Brain microvascular endothelial cell (primary cell): ENCODE measurements around the gene CDKN2C.
A peak's percentile ranks its signal among the peaks of the same experiment; 100 is the strongest.
"Not testable (repeated sequence)": the region's sequence is repeated elsewhere in the genome, so short reads cannot be mapped to it uniquely, and the experiment has no call there.

Experiments
- DNase-seq: peaks from one replicate; pipeline ENCODE4 v3.0.0-alpha.2; 2020
- H3K27ac ChIP-seq: fragments of 250-450 bp; sonication (Bioruptor Pico); 2 replicates; pipeline ENCODE4 v1.5.1; 2020; ENCODE audit warnings: mild to moderate bottlenecking, moderate library complexity
- H3K27me3 ChIP-seq: fragments of 250-450 bp; sonication (Bioruptor Pico); replicated peaks from 2 replicates; pipeline ENCODE4 v1.5.1; 2020; ENCODE audit warnings: mild to moderate bottlenecking
- H3K36me3 ChIP-seq: fragments of 250-450 bp; sonication (Bioruptor Pico); replicated peaks from 2 replicates; pipeline ENCODE4 v1.5.1; 2020; ENCODE audit warnings: mild to moderate bottlenecking
- H3K4me3 ChIP-seq: 2 replicates; pipeline ENCODE4 v1.5.1; 2011; ENCODE audit warnings: low read depth, mild to moderate bottlenecking, control low read depth, low read length, moderate library complexity
- in situ Hi-C: cut with HindIII; loops from 2 replicates; pipeline ENCODE4 v1.10.0; 2017; ENCODE audit warnings: low sequenced_read_pairs, low pct_ligation_motif_present
- TF ChIP-seq, protein P1 (sequence below): IDR thresholded peaks from 2 replicates; pipeline ENCODE4 v1.5.1; 2011; ENCODE audit warnings: low read depth, mild to moderate bottlenecking, moderate library complexity, low read length, control low read depth, inconsistent platforms; ENCODE audit errors: missing control alignments

Gene CDKN2C

DNA sequence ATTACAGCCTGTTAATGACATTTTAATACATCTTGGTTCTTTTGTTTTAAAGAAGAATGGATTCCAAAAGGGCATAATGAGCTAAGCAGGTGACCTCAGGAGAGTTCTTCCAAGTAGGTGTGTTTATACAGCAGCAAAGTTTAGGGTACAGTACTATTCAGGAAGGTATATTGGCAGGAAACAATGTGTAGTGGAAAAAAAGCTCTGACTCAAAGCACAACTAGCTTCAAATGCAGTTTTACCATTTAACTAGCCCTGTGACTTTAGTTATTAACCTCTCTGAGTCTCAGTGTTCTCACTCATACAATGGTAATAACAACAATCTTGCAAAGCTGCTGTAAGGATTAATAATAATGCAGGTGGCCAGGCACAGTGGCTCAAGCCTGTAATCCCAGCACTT lies 39.9 kb upstream of the CDKN2C start:
- no peaks in the 10 kb centered on the region for H3K36me3 ChIP-seq
- TF ChIP-seq, protein P1, sequence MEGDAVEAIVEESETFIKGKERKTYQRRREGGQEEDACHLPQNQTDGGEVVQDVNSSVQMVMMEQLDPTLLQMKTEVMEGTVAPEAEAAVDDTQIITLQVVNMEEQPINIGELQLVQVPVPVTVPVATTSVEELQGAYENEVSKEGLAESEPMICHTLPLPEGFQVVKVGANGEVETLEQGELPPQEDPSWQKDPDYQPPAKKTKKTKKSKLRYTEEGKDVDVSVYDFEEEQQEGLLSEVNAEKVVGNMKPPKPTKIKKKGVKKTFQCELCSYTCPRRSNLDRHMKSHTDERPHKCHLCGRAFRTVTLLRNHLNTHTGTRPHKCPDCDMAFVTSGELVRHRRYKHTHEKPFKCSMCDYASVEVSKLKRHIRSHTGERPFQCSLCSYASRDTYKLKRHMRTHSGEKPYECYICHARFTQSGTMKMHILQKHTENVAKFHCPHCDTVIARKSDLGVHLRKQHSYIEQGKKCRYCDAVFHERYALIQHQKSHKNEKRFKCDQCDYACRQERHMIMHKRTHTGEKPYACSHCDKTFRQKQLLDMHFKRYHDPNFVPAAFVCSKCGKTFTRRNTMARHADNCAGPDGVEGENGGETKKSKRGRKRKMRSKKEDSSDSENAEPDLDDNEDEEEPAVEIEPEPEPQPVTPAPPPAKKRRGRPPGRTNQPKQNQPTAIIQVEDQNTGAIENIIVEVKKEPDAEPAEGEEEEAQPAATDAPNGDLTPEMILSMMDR, result no peak
- in situ Hi-C loops, result no loop called here
- no peaks in the 10 kb centered on the region for H3K27me3 ChIP-seq
- no peak for DNase-seq
- H3K27ac ChIP-seq, result no peak overlapping the region
- H3K4me3 ChIP-seq, result no peak overlapping the region

DNA sequence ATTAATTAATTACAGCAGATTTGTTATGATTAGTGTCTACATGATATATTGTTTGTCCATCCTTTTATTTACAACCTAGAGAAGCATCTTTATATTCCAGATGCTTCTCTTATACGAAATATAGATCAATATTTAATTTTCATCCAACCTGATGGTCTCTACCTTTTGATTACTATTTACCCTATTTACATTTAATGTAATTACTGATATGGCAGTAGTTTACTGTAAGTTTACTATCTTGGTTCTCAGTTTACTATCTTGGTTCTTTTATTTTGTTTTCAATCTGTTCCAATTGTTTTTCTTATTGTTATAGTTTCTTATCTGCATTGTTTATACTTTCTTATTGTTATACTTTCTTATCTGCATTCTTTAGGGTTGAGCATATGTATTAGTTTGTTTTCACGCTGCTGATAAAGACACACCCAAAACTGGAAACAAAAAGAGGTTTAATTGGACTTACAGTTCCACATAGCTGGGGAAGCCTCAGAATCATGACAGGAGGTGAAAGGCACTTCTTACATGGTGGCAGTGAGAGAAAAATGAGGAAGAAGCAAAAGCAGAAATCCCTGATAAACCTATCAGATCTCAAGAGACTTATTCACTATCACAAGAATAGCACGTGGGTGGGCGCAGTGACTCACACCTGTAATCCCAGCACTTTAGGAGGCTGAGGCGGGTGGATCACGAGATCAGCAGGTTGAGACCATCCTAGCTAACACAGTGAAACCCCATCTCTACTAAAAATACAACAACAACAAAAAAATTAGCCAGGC lies 38.9 kb upstream of the CDKN2C start:
- DNase-seq, result peak; percentile 31
- Histone ChIP-seq H3K4me3 (no peak overlapping the region), H3K27me3 (no peaks in the 10 kb centered on the region), H3K27ac (no peak overlapping the region), H3K36me3 (no peaks in the 10 kb centered on the region)
- TF ChIP-seq, protein P1, result no peak
- in situ Hi-C loops, result no loop called here

DNA sequence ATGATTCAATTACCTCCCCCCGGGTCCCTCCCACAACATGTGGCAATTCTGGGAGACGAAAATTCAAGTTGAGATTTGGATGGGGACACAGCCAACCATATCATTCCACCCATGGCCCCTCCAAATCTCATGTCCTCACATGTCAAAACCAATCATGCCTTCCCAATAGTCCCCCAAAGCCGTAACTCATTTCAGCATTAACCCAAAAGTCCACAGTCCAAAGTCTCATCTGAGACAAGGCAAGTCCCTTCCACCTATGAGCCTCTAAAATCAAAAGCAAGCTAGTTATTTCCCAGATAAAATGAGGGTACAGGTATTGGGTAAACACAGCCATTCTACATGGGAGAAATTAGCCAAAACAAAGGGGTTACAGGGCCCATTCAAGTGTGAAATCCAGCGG lies 38.0 kb upstream of the CDKN2C start:
- in situ Hi-C loops, H3K36me3 ChIP-seq, H3K27me3 ChIP-seq, DNase-seq, H3K27ac ChIP-seq, H3K4me3 ChIP-seq: not testable (repeated sequence)

DNA sequence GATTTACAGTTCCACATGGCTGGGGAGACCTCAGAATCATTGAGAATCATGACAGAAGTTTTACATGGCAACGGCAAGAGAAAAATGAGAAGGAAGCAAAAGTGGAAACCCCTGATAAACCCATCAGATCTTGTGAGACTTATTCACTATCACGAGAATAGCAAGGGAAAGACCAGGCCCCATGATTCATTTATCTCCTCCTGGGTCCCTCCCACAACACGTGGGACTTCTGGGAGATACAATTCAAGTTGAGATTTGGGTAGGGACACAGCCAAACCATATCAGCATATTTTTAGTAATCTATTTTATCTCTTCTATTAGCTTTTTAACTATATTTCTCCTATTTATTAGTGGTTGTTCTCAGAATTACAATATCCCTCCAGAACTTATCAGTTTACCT lies 36.3 kb upstream of the CDKN2C start:
- in situ Hi-C loops, H3K36me3 ChIP-seq, DNase-seq, H3K27me3 ChIP-seq, H3K4me3 ChIP-seq, H3K27ac ChIP-seq: not testable (repeated sequence)

DNA sequence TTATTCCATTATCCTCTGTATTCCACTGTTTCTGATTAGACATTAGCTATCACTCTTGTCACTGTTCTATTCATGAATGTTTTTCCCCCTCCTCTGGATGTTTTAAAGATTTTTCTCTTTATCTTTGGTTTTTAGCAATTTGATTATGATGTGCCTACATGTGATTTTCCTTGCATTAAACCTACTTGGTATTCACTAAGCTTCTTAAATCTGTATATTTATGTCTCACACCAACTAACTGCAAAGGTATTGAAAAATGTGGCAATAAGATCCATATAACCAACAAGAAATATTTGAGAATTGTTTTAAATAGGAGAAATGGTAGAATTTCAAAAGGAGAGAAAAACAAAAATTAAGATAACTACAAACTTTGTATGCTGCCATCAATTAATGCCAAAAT lies 35.2 kb upstream of the CDKN2C start:
- in situ Hi-C loops, result no loop called here
- no peak overlapping the region for H3K4me3 ChIP-seq
- H3K36me3 ChIP-seq, result no peaks in the 10 kb centered on the region
- TF ChIP-seq, protein P1, result no peak
- no peak overlapping the region for H3K27ac ChIP-seq
- H3K27me3 ChIP-seq, result no peaks in the 10 kb centered on the region
- DNase-seq, result no peak

DNA sequence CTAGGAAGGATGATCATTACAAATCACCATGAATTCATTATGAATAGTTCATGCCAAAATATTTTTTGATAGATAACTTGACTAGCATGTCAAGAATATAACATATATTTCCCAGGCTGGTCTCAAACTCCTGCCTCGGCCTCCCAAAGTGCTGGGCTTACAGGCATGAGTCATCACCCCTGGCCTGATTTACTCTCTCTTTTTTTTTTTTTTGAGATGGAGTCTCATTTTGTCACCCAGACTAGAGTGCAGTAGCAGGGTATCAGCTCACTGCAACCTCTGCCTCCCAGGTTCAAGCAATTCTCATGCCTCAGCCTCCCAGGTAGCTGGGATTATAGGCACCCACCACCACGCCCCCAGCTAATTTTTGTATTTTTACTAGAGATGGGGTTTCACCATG lies 34.8 kb upstream of the CDKN2C start:
- H3K27me3 ChIP-seq, DNase-seq, H3K36me3 ChIP-seq, H3K4me3 ChIP-seq, H3K27ac ChIP-seq, in situ Hi-C loops: not testable (repeated sequence)

DNA sequence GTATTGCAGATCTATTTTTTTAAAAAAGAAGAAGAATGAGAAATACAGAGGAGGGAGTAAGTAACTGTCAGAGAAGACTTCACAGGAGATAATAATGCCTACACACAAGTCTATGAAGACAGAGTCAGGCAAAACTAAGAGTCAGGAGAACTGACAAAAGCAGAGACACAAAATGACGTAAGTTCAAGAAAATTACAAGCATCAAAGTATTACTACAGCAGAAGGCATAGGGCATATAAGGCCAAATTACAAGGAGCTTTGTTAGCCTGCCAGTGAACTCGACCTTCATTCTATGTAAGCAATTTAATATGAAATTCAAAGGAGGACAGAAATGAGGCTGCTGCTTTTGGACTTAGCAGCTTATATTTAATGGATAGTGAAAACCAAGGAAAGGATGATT lies 33.7 kb upstream of the CDKN2C start:
- no peak for DNase-seq
- TF ChIP-seq, protein P1, result no peak

More for the DNA sequence above, 33.7 kb upstream of the CDKN2C start:
- in situ Hi-C loops, result no loop called here
- Histone ChIP-seq H3K27ac (no peak overlapping the region), H3K27me3 (no peaks in the 10 kb centered on the region), H3K4me3 (no peak overlapping the region), H3K36me3 (no peaks in the 10 kb centered on the region)
